K562 (cell line): ENCODE data around the gene LONRF2. TPM values are rescaled to one million over a fixed set of nuclear protein-coding genes. Genes with fewer than 3 reads are reported as not detected.

ENCODE experiments used
- ATAC-seq: fragments of 200-7000 bp; cut with Tn5 transposase; 3 replicates; pipeline ENCODE4 v1.9.1; 2020; ENCODE audit warnings: moderate library complexity
- BruUV-seq: library from RNA; stranded (reverse); fragments of 400-500 nt; replicated peaks from 2 replicates; lab custom pipeline; 2021; lab: Mats Ljungman, UMichigan
- CTCF ChIA-PET: fragments of 300-600 bp; formaldehyde crosslinking; extraction: SDS; loops from one replicate; lab custom pipeline; 2021; ENCODE audit warnings: low intra/inter-chr PET ratio; lab: Yijun Ruan, JAX
- POLR2A ChIA-PET: fragments of 300-600, 350-650 bp; sonication (Branson Sonifier 250); formaldehyde crosslinking; extraction: SDS; loops from one replicate; lab custom pipeline; 2021; ENCODE audit warnings: antibody characterized with exemption, inconsistent platforms; lab: Yijun Ruan, JAX
- DNase-seq, 4 experiments: peaks; one replicate each; pipeline versions ENCODE4 v3.0.0 to v3.0.0-alpha.2; 2011 to 2018; ENCODE audit warnings: low spot score in 3 of 4, mixed read lengths in 3 of 4; ENCODE audit errors: extremely low read depth in 1 of 4
- FAIRE-seq: peaks from 2 replicates; lab custom pipeline; 2011; peaks lifted over from hg19 to GRCh38; lab: Jason Lieb, UNC
- H2AFZ ChIP-seq: 2 replicates; pipeline ENCODE4 v1.6.0; 2011; ENCODE audit warnings: low read depth, low read length, control low read depth, inconsistent platforms
- H3K27ac ChIP-seq: fragments of 200-600 bp; 3 replicates; pipeline ENCODE4 v1.8.0; 2011; ENCODE audit warnings: low read depth, mild to moderate bottlenecking, control low read depth, inconsistent platforms, low read length, moderate library complexity, mixed read lengths; ENCODE audit errors: extremely low read depth
- H3K27me3 ChIP-seq, 2 experiments: fragments of 300-600 bp in 1 of 2; 2 replicates in 1 of 2; 3 replicates in 1 of 2; pipeline versions ENCODE4 v1.6.0 to v1.8.0; 2011; ENCODE audit warnings: inconsistent platforms in 2 of 2, low read length in 2 of 2, mild to moderate bottlenecking in 1 of 2, mixed read lengths in 1 of 2, moderate library complexity in 1 of 2; ENCODE audit not compliant: control insufficient read depth in 2 of 2, insufficient read depth in 2 of 2
- H3K36me3 ChIP-seq: fragments of 300-600 bp; 3 replicates; pipeline ENCODE4 v1.8.0; 2011; ENCODE audit warnings: mild to moderate bottlenecking, low read length, inconsistent platforms; ENCODE audit not compliant: control insufficient read depth, insufficient read depth
- H3K4me1 ChIP-seq, 2 experiments: fragments of 200-600 bp in 1 of 2; replicated peaks in 1 of 2; 2 replicates in 1 of 2; 3 replicates in 1 of 2; pipeline versions ENCODE4 v1.5.1 to v1.8.0; 2011; ENCODE audit warnings: inconsistent platforms in 2 of 2, low read length in 2 of 2, mild to moderate bottlenecking in 1 of 2, mixed read lengths in 1 of 2, moderate library complexity in 1 of 2; ENCODE audit not compliant: control insufficient read depth in 2 of 2, insufficient read depth in 2 of 2
- H3K4me2 ChIP-seq: 2 replicates; pipeline ENCODE4 v1.6.1; 2011; ENCODE audit warnings: low read length, control low read depth, inconsistent platforms, mixed read lengths; ENCODE audit not compliant: insufficient read depth
- H3K4me3 ChIP-seq: fragments of 200-600 bp; sonication (generic), shearing (Covaris generic); 2 replicates; pipeline ENCODE4 v1.5.1; 2016; ENCODE audit warnings: control low read depth, inconsistent platforms
- H3K79me2 ChIP-seq: fragments of 200-600 bp; 3 replicates; pipeline ENCODE4 v1.8.0; 2011; ENCODE audit warnings: low read length, inconsistent platforms; ENCODE audit not compliant: control insufficient read depth, insufficient read depth
- H3K9ac ChIP-seq, 2 experiments: 2 replicates each; pipeline versions ENCODE4 v1.6.0 to v1.6.1; 2011; ENCODE audit warnings: low read depth in 2 of 2, low read length in 2 of 2, control low read depth in 1 of 2, inconsistent platforms in 1 of 2, mild to moderate bottlenecking in 1 of 2, mixed read lengths in 1 of 2; ENCODE audit not compliant: insufficient read depth in 1 of 2
- H3K9me1 ChIP-seq: one replicate; pipeline ENCODE4 v1.6.0; 2011; ENCODE audit warnings: inconsistent platforms, mild to moderate bottlenecking, low read length, moderate library complexity; ENCODE audit not compliant: control insufficient read depth, insufficient read depth
- H3K9me3 ChIP-seq: replicated peaks from 2 replicates; pipeline ENCODE4 v1.5.1; 2011; ENCODE audit warnings: low read depth, low read length, inconsistent platforms; ENCODE audit not compliant: control insufficient read depth, insufficient read depth
- H4K20me1 ChIP-seq: replicated peaks from 2 replicates; pipeline ENCODE4 v1.6.1; 2011; ENCODE audit warnings: low read length, inconsistent platforms, mixed read lengths; ENCODE audit not compliant: control insufficient read depth, insufficient read depth
- ARID3A ChIP-seq: IDR thresholded peaks from 2 replicates; pipeline ENCODE4 v1.6.1; 2012; ENCODE audit warnings: low read depth, low read length, improper control_type of control experiment, borderline replicate concordance
- FOXA3 ChIP-seq, 2 experiments: fragments of 450-650 bp in 1 of 2; sonication (generic) in 1 of 2; formaldehyde crosslinking; IDR thresholded peaks in 1 of 2; conservative IDR thresholded peaks in 1 of 2; 2 replicates each; pipeline versions ENCODE4 v1.4.0 to v1.8.0; 2020 to 2022; ENCODE audit warnings: mild to moderate bottlenecking in 2 of 2, missing genetic modification reagents in 1 of 2
- NFIC ChIP-seq: fragments of 450-650 bp; IDR thresholded peaks from 2 replicates; pipeline ENCODE4 v1.6.1; 2017; ENCODE audit warnings: mild to moderate bottlenecking, inconsistent platforms
- WGBS: fragments of 100-300 bp; shearing (Covaris generic); methylation state at CpG from one replicate; pipeline ENCODE4 v1.1.6; 2016; ENCODE audit warnings: low coverage, mixed read lengths; ENCODE audit not compliant: insufficient coverage; ENCODE audit errors: missing lambda C conversion rate; 5-methylcytosine and 5-hydroxymethylcytosine counted together
- in situ Hi-C: fragments of 300-500 bp; cut with MboI; formaldehyde crosslinking; loops from 4 replicates; pipeline ENCODE4 v1.15.0; 2018; ENCODE audit warnings: inconsistent platforms, mixed read lengths
- intact Hi-C: fragments of 100-400 bp; cut with micrococcal nuclease; formaldehyde crosslinking; loops from 2 replicates; pipeline ENCODE4 v1.14.2; 2022
- polyA plus RNA-seq, 8 experiments: library from polyadenylated mRNA; depleted of rRNA in 4 of 8; stranded (reverse) in 5 of 8; unstranded in 3 of 8; fragments of >200 nt; fragmentation: Nextera tagmentation in 2 of 8; fragmentation: Illumina TruSeq in 1 of 8; extraction: Ambion mirVana in 2 of 8; extraction: Trizol in 1 of 8; gene quantifications; 2 replicates each; pipeline versions ENCODE4 v1.2.1 to v1.2.3, GENCODE V29; 2011 to 2014; ENCODE audit warnings: inconsistent platforms in 1 of 8, missing spikeins in 1 of 8
- total RNA-seq, 7 experiments: library from RNA; depleted of rRNA in 6 of 7; stranded (reverse); fragments of >200 nt in 6 of 7; fragmentation: Illumina TruSeq in 2 of 7; extraction: Trizol in 2 of 7; gene quantifications; 2 replicates each; pipeline versions ENCODE4 v1.2.1 to v1.2.3, GENCODE V29; 2011 to 2021; ENCODE audit warnings: low replicate concordance in 1 of 7

LONRF2 gene
- total and polyA plus RNA-seq, 9 of the 15 experiments (the other 6 are each of a cell fraction or from before 2014, with no cell fraction given), result 0.35 to 5.0 (median 2.7) TPM

GRCh38 chr2:100367163-100367562 is 44.9 kb upstream of the LONRF2 start (continued):
- TF ChIP-seq ARID3A, result no peak

GRCh38 chr2:100365434-100365833 is 43.1 kb upstream of the LONRF2 start:
- intact Hi-C loops (no loop called here), in situ Hi-C loops (no loop called here)
- Histone ChIP-seq H3K9me3 (no peaks in the 10 kb centered on the region), H3K27me3 (no peaks in the 10 kb centered on the region), H3K4me2 (no peak overlapping the region), H4K20me1 (no peaks in the 10 kb centered on the region), H2AFZ (no peak overlapping the region), H3K9me1 (no peaks in the 10 kb centered on the region), H3K4me1 (no peaks in the 10 kb centered on the region), H3K36me3 (no peaks in the 10 kb centered on the region), H3K4me3 (no peak overlapping the region), H3K79me2 (no peaks in the 10 kb centered on the region), H3K27ac (no peak overlapping the region), H3K9ac (no peak overlapping the region)
- DNase-seq, result peak in 1 of 4 experiments; percentile 16
- ATAC-seq, result no peak
- FAIRE-seq, result no peak
- TF ChIP-seq FOXA3 (CRISPR knock-in tag; conservative IDR thresholded peaks at IDR 0.05 in 1 of 2, IDR thresholded peaks at IDR 0.05 in 1 of 2) (no peak), NFIC (peak; percentile 44)
- POLR2A ChIA-PET, result no interaction called here
- BruUV-seq, result no TSS peak
- CTCF ChIA-PET, result no interaction called here
- 12% methylated on average over 3 of the region's 3 CpGs for WGBS
